Activated naive CD4-positive, alpha-beta T cell treated with anti-CD3 and anti-CD28 coated beads for 36 hours (primary cell): ENCODE results near the gene SHMT2. TPM values are rescaled to one million over a fixed set of nuclear protein-coding genes. Genes with fewer than 3 reads are reported as not detected.

Source experiments
- CTCF ChIA-PET: fragments of 350-600 bp; sonication (Branson Sonifier 250); formaldehyde crosslinking; loops from one replicate; lab custom pipeline; 2021; ENCODE audit warnings: antibody characterized with exemption; lab: Charles Lee
- DNase-seq: peaks from one replicate; pipeline ENCODE4 v3.0.0-alpha.2; 2020
- H3K27ac Mint-ChIP-seq: one replicate; pipeline ENCODE4 v1.8.0; 2021; ENCODE audit warnings: mild to moderate bottlenecking, mixed read lengths
- H3K27me3 Mint-ChIP-seq: one replicate; pipeline ENCODE4 v1.8.0; 2021; ENCODE audit warnings: low read depth, mixed read lengths
- H3K36me3 Mint-ChIP-seq: one replicate; pipeline ENCODE4 v1.8.0; 2021; ENCODE audit warnings: low read depth, mixed read lengths
- H3K4me1 Mint-ChIP-seq: one replicate; pipeline ENCODE4 v1.8.0; 2021; ENCODE audit warnings: low read depth, mixed read lengths
- H3K4me3 Mint-ChIP-seq: one replicate; pipeline ENCODE4 v1.8.0; 2021; ENCODE audit warnings: mild to moderate bottlenecking, moderate library complexity, mixed read lengths
- H3K9me3 Mint-ChIP-seq: one replicate; pipeline ENCODE4 v1.8.0; 2021; ENCODE audit warnings: mixed read lengths
- intact Hi-C: fragments of 100-400 bp; cut with micrococcal nuclease; formaldehyde crosslinking; loops from one replicate; pipeline ENCODE4 v1.15.1; 2023
- total RNA-seq, 2 experiments: library from RNA; stranded (reverse); gene quantifications; one replicate each; pipeline ENCODE4 v1.2.3, GENCODE V29; 2021

The SHMT2 gene
- total RNA-seq, 2 experiments from 2014 or later, result 542 to 552 TPM

DNA sequence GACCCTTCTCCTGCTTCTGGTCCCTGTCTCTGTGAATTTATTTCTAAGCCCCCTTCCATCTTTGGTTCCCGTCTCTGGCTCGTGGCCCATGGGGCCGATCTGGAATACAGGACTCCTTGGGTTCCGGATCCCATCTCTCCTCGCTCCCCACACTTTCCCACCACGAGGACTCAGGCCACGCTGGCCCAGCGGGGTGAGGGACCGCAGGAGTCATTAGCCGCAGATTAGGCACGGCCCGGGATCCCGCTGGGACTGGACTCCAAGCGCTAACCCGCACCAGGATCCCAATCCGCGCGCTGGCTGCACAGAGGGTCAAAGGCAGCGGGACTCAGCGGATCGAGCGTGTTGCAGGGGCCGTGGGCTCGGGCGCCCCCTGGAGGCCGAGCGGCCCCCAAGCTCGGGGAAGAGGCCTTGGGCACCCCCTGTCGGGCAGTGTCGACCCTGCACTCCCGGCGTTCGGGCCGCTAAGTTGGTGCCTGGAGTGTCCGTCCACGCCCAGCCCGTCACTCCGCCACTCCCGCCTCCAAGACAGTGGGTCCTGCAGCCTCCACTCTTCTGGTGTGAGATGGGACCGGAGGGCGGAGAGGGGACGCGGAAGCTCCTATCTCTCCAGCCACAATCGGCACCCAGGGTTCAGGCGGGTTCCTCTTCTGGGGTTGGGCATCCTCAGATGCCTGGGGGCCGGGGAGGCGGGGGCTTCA, 9.5 kb downstream of the SHMT2 start:
- peaks cover 50% of the 10 kb centered on the region for H3K27me3 Mint-ChIP-seq
- peak overlapping the region; percentile 66 for H3K27ac Mint-ChIP-seq

DNA sequence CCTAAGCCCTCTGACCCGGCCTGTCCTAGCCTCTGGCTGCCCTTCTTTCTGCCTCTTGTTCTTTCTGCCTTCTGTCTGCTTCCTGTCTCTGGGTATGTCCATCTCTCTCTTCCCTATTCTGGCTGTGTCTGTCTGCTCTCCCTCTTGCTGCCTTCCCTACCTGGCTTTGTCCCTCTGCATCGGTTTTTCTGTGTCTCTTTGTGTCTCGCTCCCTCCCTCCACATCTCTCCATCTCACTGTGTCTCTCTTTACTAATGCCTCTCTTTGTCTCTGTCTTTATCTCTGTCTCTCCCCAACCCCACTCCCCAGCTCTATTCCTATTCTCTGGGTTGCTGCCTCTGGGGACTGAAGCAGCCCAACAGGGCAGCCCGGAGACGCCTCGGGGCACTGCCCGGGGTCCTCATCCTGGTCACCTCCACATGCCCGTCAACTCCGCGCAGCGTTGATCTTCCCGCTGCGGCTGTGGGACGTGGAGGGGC, 10.1 kb downstream of the SHMT2 start:
- Mint-ChIP-seq H3K36me3 (peaks cover 6% of the 10 kb centered on the region), H3K27ac (peak overlapping the region; percentile 66), H3K4me3 (peak overlapping the region; percentile 93), H3K9me3 (no peaks in the 10 kb centered on the region), H3K4me1 (peaks cover 63% of the 10 kb centered on the region), H3K27me3 (peaks cover 53% of the 10 kb centered on the region)
- DNase-seq, result no peak
- CTCF ChIA-PET, result interaction anchor here (0.6 to 10.0 kb wide), 21 partner anchors 12 to 612 kb away, joined by 3 to 333 read pairs (median 4); partner anchors contain the start of genes INHBE, NXPH4, SHMT2 and STAC3
- intact Hi-C loops, result loop anchor here (1.0 to 5.0 kb wide), 9 partner anchors 10 to 551 kb away; partner anchors contain the start of genes CDK4, PTGES3, SHMT2 and STAT6

More for the DNA sequence above, 9.5 kb downstream of the SHMT2 start:
- intact Hi-C loops, result loop anchor here (1.0 to 5.0 kb wide), 4 partner anchors 10 to 513 kb away; partner anchors contain the start of genes CDK4 and SHMT2
- DNase-seq, result peak; percentile 91
- CTCF ChIA-PET, result interaction anchor here (0.6 to 10.0 kb wide), 15 partner anchors 11 to 612 kb away, joined by 3 to 333 read pairs (median 4); partner anchors contain the start of genes INHBE, NXPH4 and SHMT2
- Mint-ChIP-seq H3K4me1 (peaks cover 66% of the 10 kb centered on the region), H3K9me3 (no peaks in the 10 kb centered on the region), H3K4me3 (peak overlapping the region; percentile 93), H3K36me3 (peaks cover 12% of the 10 kb centered on the region)

GRCh38 chr12:57240066-57240921, 10.8 kb downstream of the SHMT2 start:
- H3K36me3 Mint-ChIP-seq, result peaks cover 3% of the 10 kb centered on the region
- H3K9me3 Mint-ChIP-seq, result no peaks in the 10 kb centered on the region
- H3K27me3 Mint-ChIP-seq, result peaks cover 55% of the 10 kb centered on the region
- peak overlapping the region; percentile 82 for H3K27ac Mint-ChIP-seq
- CTCF ChIA-PET, result interaction anchor here (0.6 to 10.0 kb wide), 11 partner anchors 11 to 237 kb away, joined by 3 to 333 read pairs (median 3); partner anchors contain the start of genes INHBE, NXPH4, SHMT2 and STAC3
- DNase-seq, result peak; percentile 83
- H3K4me1 Mint-ChIP-seq, result peaks cover 61% of the 10 kb centered on the region
- intact Hi-C loops, result loop anchor here (2.0 to 5.0 kb wide), 5 partner anchors 129 to 551 kb away; partner anchors contain the start of genes PTGES3, STAT6 and ZBTB39
- peak overlapping the region; percentile 93 for H3K4me3 Mint-ChIP-seq

- H3K27me3 Mint-ChIP-seq, result peaks cover 55% of the 10 kb centered on the region
- peak overlapping the region; percentile 82 for H3K27ac Mint-ChIP-seq
- H3K36me3 Mint-ChIP-seq, result peaks cover 1% of the 10 kb centered on the region
- intact Hi-C loops, result loop anchor here (1.0 to 5.0 kb wide), 6 partner anchors 113 to 552 kb away; partner anchors contain the start of genes LRP1, PTGES3, STAT6 and ZBTB39
- peaks cover 58% of the 10 kb centered on the region for H3K4me1 Mint-ChIP-seq
- H3K9me3 Mint-ChIP-seq, result no peaks in the 10 kb centered on the region
- H3K4me3 Mint-ChIP-seq, result peak overlapping the region; percentile 93
- CTCF ChIA-PET, result interaction anchor here (1.6 to 10.0 kb wide), 5 partner anchors 11 to 236 kb away, joined by 5 to 333 read pairs (median 24); partner anchors contain the start of genes NXPH4, SHMT2 and STAC3
- peak; percentile 34 for DNase-seq
These were observed 11.5 kb downstream of the SHMT2 start for GRCh38 chr12:57240926-57241401.

DNA sequence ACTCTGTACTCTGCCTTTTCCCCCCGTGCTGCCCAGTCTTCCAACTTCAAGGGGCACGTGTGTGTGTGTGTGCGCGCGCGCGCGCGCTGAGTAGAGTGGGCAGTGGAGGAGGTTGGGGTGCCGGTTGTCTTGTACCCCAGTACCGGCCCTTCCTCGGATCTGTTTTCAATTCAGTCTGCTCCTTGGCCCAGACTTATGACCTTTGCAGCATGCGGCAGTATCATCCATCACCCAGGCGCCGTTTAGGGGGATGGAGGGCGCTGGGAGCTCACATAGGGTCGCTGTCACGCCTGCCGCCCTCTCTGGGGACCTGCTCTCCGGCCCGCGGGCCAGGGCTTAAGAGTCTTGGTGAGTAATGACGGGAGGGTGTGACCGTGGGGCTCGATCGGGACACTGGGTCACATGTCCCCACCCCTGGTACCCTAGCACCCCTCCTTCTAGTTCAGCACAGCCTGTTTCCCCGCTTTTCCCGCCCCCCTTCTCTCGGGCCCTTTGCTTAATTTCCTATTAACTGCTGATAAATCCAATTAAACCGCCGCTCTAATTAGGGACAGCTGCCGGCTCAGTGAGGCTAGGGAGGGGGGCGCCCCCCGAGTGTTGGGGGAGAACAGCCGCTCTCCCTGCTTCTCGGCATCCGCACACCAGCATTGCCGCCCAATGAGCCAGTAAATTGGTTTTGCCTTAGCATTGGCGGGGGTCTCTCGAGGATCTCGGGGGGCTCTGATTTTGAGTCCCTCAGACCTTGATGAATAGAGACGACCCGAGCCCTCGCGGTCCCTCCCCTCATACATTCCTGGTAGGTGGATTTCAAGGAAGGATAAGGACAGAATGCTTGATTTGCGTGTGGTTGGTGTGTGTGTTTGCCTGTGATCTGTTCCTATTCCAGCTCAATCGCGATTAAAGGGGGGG, 12.1 kb downstream of the SHMT2 start:
- intact Hi-C loops, result loop anchor here (1.0 to 5.0 kb wide), 8 partner anchors 39 to 553 kb away; partner anchors contain the start of genes GLI1, LRP1, PTGES3 and STAT6
- CTCF ChIA-PET, result interaction anchor here (1.1 to 10.0 kb wide), 18 partner anchors 10 to 228 kb away, joined by 3 to 333 read pairs (median 10); partner anchors contain the start of genes GLI1, INHBE, NXPH4 and SHMT2
- Mint-ChIP-seq H3K36me3 (no peaks in the 10 kb centered on the region), H3K9me3 (no peaks in the 10 kb centered on the region), H3K4me3 (peak overlapping the region; percentile 16), H3K4me1 (peaks cover 51% of the 10 kb centered on the region), H3K27me3 (peaks cover 50% of the 10 kb centered on the region), H3K27ac (no peak overlapping the region)
- DNase-seq, result no peak

GRCh38 chr12:57242329-57242690, 12.8 kb downstream of the SHMT2 start:
- no peak for DNase-seq
- no peaks in the 10 kb centered on the region for H3K9me3 Mint-ChIP-seq
- intact Hi-C loops, result loop anchor here (2.0 to 5.0 kb wide), 5 partner anchors 38 to 500 kb away; partner anchors contain the start of genes GLI1 and ZBTB39
- H3K27ac Mint-ChIP-seq, result no peak overlapping the region
- no peaks in the 10 kb centered on the region for H3K36me3 Mint-ChIP-seq
- CTCF ChIA-PET, result interaction anchor here (0.8 to 10.0 kb wide), 25 partner anchors 9 to 235 kb away, joined by 3 to 333 read pairs (median 6); partner anchors contain the start of genes GLI1, INHBE, NXPH4 and SHMT2
- peaks cover 44% of the 10 kb centered on the region for H3K27me3 Mint-ChIP-seq
- no peak overlapping the region for H3K4me3 Mint-ChIP-seq
- peaks cover 45% of the 10 kb centered on the region for H3K4me1 Mint-ChIP-seq

- CTCF ChIA-PET, result interaction anchor here (0.8 to 10.0 kb wide), 26 partner anchors 9 to 234 kb away, joined by 3 to 333 read pairs (median 6); partner anchors contain the start of genes GLI1, INHBE, NXPH4 and SHMT2
- Mint-ChIP-seq H3K4me3 (peak overlapping the region; percentile 59), H3K4me1 (peaks cover 40% of the 10 kb centered on the region), H3K27me3 (peaks cover 39% of the 10 kb centered on the region), H3K9me3 (no peaks in the 10 kb centered on the region), H3K36me3 (no peaks in the 10 kb centered on the region), H3K27ac (no peak overlapping the region)
- intact Hi-C loops, result loop anchor here (1.0 to 5.0 kb wide), 8 partner anchors 30 to 499 kb away; partner anchors contain the start of genes GLI1 and ZBTB39
- DNase-seq, result peak; percentile 82
These were observed 13.4 kb downstream of the SHMT2 start for GRCh38 chr12:57242691-57243454.

- intact Hi-C loops, result loop anchor here (1.0 to 5.0 kb wide), 8 partner anchors 30 to 499 kb away; partner anchors contain the start of genes GLI1 and ZBTB39
- peak; percentile 92 for DNase-seq
- H3K4me3 Mint-ChIP-seq, result peak overlapping the region; percentile 59
- CTCF ChIA-PET, result interaction anchor here (0.8 to 10.0 kb wide), 24 partner anchors 8 to 234 kb away, joined by 3 to 333 read pairs (median 6); partner anchors contain the start of genes GLI1, INHBE, NXPH4 and SHMT2
- peaks cover 37% of the 10 kb centered on the region for H3K4me1 Mint-ChIP-seq
- no peak overlapping the region for H3K27ac Mint-ChIP-seq
- peaks cover 35% of the 10 kb centered on the region for H3K27me3 Mint-ChIP-seq
- H3K36me3 Mint-ChIP-seq, result no peaks in the 10 kb centered on the region
- no peaks in the 10 kb centered on the region for H3K9me3 Mint-ChIP-seq
These were observed 14.2 kb downstream of the SHMT2 start for GRCh38 chr12:57243521-57244311.

- H3K4me3 Mint-ChIP-seq, result no peak overlapping the region
- intact Hi-C loops, result loop anchor here (5.0 kb wide), 3 partner anchors 177 to 498 kb away; partner anchors contain the start of gene ZBTB39
- no peaks in the 10 kb centered on the region for H3K36me3 Mint-ChIP-seq
- H3K4me1 Mint-ChIP-seq, result peaks cover 34% of the 10 kb centered on the region
- peaks cover 32% of the 10 kb centered on the region for H3K27me3 Mint-ChIP-seq
- DNase-seq, result no peak
- H3K27ac Mint-ChIP-seq, result no peak overlapping the region
- CTCF ChIA-PET, result interaction anchor here (0.8 to 10.0 kb wide), 12 partner anchors 15 to 212 kb away, joined by 3 to 333 read pairs (median 10); partner anchors contain the start of genes INHBE, NXPH4 and SHMT2
- H3K9me3 Mint-ChIP-seq, result no peaks in the 10 kb centered on the region
These were observed 14.8 kb downstream of the SHMT2 start for GRCh38 chr12:57244312-57244696.
